HG02759 (cell line): ENCODE data around the gene GRM2.

Experiments used
- ATAC-seq: cut with Tn5 transposase; IDR thresholded peaks from one replicate; pipeline ENCODE4 v1.9.1; 2021; ENCODE audit warnings: mild to moderate bottlenecking, moderate library complexity; ENCODE audit not compliant: unreplicated experiment

GRM2 gene

DNA sequence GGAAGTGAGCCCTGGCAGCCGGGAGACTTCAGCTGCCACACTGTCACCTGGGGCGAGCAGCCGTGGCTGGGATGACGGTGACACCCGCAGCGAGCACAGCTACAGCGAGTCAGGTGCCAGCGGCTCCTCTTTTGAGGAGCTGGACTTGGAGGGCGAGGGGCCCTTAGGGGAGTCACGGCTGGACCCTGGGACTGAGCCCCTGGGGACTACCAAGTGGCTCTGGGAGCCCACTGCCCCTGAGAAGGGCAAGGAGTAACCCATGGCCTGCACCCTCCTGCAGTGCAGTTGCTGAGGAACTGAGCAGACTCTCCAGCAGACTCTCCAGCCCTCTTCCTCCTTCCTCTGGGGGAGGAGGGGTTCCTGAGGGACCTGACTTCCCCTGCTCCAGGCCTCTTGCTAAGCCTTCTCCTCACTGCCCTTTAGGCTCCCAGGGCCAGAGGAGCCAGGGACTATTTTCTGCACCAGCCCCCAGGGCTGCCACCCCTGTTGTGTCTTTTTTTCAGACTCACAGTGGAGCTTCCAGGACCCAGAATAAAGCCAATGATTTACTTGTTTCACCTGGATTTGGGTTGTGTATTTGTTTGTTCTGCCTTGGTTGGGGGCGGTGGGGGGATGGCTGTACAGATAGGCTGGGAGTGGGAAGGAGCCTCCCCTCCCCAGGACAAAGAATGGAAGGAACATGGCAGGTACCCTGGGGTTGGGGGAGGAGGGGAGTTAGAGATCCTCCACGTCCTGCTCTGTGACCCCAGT, 2.9 kb upstream of the GRM2 start:
- ATAC-seq = no peak

DNA sequence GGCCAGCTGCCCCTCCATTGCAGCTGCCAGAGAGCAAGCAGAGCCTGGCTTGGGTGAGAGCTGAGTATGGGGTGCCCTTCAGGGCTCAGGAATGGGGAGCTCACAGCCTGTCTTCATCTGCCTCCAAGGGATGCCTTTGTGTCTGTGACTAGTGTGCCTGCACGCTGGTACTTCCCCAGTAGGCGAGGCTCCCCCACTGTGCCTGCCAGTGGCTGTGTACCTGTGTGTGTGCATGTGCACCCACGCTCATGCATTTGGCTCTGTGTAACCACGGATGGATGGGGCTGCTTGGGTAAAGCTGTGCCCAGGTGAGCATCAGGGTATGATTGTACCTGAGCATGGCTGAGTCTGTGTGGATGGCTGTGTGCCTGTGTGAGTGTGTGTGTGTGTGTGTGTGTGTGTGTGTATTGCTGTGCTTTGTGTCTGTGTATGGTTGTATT, 2.3 kb upstream of the GRM2 start:
- ATAC-seq = no peak

DNA sequence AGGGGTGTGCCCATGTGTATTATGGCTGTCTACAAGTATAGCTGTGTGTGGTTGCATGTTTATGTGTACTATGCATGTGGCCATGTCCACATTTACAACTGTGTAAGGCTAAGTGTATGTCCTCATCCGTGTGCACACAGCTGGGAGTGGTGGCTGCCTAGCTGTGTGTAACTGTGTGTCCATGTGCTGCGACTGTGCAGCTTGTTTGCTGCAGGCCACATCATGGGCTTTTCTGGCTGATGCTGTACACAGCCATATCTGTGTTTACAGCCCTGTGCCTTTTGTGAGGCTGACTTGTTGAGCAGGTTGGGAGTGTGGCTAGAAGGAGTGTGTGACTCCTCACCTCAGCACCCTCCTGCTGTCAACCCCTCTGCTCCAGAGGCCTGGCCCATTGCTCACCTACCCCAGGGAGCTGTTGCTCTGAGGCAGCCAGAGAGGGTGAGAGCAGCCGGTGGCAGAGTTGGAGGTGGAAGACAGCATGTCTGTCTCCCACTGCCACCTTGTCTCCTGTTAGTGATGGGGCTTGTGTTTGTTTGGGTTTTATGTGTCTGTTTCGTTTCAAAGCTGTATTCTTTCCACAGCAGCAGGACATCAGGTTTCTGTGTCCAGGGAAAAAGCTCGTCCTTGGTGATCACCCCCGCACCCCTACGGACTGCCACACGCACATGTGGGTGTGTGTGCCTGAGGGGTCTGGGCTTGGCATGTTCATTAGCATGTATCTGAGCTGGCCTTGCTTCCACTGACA, 1.4 kb upstream of the GRM2 start:
- no peak for ATAC-seq

DNA sequence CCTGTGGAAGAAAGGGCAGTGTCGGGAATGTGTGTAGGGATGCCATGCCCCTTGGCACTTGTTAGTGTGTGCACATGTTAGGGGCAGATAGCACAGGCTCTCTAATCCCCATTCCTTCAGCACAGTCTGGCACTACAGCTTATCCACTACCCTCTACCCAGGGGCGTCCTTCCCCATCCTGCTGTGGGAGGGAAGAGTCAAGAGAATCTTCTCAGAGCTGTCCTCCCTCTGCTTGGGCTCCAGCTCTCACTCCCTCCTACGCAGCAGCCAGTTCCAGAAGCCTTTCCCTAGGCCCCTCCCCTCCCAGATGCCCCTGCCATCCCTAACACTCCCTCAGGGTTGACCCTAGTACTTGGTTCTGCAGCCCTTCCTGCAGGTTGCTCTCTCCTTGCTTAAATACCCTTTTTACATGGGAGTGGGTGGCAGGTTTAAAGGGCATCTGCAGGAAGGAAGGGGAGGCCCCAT, 815 bp upstream of the GRM2 start:
- ATAC-seq = no peak

DNA sequence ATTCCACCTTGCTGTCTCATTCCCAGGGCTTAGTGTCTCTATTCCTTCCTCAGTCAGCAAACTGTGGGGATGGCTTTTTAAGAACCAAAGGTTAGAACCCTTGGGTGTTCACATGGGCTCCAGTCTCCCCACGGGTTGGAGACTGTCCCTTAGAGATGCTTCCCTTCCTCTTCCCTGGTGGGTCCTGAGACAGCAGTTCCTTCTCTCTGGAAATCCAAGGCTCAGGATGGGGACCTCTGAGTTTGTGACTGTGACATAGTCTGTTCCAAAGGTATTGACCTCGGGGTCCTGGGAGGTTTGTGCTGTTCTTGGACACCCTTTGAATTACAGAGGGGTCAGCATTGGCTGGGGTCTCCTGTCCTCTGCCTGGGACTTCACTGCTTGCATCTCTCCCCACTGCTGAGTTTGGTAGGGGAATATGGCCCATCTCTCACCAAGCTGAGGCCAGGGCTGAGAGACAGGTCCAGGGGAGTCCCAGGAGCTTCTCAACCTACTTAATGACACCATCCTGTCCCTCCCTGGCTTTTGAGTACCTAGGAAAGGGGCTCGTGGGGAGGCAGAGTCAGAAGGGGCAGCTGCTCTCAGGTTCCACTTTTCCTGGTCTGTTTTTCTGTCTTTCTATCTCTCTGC, 1.5 kb downstream of the GRM2 start:
- ATAC-seq = no peak

DNA sequence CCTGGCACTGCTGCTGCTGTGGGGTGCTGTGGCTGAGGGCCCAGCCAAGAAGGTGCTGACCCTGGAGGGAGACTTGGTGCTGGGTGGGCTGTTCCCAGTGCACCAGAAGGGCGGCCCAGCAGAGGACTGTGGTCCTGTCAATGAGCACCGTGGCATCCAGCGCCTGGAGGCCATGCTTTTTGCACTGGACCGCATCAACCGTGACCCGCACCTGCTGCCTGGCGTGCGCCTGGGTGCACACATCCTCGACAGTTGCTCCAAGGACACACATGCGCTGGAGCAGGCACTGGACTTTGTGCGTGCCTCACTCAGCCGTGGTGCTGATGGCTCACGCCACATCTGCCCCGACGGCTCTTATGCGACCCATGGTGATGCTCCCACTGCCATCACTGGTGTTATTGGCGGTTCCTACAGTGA, 2.1 kb downstream of the GRM2 start:
- no peak for ATAC-seq

DNA sequence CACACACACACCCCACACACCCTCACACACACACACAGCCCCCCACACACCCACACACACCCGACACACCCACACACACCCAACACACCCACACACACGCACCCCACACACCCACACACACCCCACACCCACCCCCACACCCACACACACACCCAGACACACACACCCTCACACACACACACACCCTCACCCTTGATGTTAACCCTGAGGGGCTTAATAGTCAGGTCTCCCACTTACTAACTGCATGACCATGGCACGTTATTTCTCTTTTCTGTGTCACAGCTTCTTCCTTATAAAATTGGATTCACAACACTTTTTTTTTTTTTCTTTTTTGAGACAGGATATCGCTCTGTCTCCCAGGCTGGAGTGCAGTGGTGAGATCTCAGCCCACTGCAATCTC, 2.8 kb downstream of the GRM2 start:
- no peak for ATAC-seq

DNA sequence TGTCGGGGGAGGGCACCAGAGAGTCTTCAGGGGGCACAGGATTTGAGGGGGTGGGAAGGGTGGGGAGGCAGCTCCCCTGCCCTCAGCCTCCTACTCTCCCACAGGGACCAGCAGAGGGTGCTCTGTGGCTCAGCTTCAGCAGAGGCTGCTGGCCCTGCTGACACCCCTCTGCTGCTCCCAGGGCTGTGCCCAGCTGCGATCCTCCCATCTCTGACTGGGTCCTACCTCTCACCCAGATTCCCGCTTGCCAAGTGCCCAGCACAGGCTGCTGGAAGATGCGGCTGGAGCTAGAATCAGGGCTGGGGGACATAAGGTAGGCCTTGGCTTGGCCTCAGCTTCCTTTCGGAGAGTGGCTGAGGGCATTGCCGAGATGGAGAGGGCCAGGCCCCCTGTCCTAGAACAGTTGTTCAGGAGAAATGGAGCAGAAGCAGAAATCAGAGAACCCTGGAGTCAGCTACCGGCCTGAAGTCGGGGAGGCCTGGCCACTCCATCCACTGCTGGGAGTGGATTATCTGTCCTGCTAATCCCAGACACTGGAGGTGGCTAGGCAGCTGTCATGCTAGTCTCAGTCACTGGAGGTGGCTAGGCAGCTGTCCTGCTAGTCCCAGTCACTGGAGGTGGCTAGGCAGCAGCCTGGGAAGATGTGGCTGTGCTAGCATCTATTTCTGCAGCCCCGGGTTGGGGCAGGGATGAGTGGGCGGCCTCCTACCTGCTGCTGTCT, 3.9 kb downstream of the GRM2 start:
- ATAC-seq = no peak

DNA sequence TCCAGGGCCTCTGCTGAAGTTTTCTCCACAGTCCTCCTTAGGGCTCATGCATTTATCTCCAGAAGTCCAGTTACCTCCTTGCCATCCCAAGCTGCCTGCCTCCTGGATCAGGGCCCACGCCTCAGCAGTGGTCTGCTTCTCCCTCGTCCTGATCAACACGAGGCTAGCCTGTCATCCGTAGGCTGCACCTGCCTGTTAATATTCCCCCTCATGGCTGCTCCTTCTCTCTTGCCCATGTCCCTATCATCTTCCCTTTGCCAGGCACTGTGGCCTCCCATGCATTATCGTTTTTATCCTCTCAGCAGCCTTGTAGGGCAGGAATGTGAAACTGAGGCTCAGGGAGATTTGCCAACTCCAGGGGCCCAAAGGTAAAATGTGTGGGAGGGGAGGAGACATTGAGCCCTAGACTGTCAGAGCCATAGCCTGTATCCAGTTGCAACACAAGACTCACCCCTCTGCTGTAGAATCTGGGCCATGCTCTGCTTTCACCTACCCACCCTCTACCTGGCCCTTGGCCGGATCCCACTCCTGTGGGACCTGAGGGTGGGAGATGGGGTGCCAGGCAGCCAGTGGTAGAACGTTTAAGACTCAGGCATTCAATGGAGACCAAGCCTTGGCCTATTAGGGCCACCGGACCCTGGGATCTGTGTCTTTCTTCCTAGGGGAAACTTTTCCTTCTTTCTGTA, 4.6 kb downstream of the GRM2 start:
- no peak for ATAC-seq

DNA sequence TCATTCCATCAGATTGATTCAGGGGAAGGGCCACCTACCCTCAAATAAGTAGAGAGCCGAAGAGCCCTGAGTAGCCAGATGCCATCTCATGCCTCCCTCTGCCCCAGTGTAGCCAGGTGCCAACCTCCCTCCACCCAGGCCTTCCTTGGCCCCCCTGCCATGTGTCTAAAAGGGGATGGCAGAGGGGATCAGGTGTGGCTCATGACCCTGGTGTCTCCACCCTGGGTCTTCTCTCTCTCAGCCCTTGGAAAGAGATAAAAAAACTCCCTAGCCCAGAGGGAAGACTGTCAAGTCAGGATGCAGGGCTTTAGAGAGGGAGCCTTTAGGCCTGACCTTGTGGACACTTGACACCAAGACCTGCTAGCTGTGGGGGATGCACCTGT, 5.2 kb downstream of the GRM2 start:
- ATAC-seq = no peak

DNA sequence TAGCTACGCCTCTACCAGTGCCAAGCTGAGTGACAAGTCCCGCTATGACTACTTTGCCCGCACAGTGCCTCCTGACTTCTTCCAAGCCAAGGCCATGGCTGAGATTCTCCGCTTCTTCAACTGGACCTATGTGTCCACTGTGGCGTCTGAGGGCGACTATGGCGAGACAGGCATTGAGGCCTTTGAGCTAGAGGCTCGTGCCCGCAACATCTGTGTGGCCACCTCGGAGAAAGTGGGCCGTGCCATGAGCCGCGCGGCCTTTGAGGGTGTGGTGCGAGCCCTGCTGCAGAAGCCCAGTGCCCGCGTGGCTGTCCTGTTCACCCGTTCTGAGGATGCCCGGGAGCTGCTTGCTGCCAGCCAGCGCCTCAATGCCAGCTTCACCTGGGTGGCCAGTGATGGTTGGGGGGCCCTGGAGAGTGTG, 5.7 kb downstream of the GRM2 start:
- no peak for ATAC-seq

DNA sequence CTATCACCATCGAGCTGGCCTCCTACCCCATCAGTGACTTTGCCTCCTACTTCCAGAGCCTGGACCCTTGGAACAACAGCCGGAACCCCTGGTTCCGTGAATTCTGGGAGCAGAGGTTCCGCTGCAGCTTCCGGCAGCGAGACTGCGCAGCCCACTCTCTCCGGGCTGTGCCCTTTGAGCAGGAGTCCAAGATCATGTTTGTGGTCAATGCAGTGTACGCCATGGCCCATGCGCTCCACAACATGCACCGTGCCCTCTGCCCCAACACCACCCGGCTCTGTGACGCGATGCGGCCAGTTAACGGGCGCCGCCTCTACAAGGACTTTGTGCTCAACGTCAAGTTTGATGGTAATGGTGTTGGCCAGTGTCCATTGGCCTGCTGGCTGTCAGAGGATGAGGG, 6.1 kb downstream of the GRM2 start:
- no peak for ATAC-seq

DNA sequence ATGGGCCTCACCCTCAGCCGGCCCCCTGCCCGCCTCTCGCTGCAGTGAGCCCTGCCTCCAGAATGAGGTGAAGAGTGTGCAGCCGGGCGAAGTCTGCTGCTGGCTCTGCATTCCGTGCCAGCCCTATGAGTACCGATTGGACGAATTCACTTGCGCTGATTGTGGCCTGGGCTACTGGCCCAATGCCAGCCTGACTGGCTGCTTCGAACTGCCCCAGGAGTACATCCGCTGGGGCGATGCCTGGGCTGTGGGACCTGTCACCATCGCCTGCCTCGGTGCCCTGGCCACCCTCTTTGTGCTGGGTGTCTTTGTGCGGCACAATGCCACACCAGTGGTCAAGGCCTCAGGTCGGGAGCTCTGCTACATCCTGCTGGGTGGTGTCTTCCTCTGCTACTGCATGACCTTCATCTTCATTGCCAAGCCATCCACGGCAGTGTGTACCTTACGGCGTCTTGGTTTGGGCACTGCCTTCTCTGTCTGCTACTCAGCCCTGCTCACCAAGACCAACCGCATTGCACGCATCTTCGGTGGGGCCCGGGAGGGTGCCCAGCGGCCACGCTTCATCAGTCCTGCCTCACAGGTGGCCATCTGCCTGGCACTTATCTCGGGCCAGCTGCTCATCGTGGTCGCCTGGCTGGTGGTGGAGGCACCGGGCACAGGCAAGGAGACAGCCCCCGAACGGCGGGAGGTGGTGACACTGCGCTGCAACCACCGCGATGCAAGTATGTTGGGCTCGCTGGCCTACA, 8.5 kb downstream of the GRM2 start:
- no peak for ATAC-seq

DNA sequence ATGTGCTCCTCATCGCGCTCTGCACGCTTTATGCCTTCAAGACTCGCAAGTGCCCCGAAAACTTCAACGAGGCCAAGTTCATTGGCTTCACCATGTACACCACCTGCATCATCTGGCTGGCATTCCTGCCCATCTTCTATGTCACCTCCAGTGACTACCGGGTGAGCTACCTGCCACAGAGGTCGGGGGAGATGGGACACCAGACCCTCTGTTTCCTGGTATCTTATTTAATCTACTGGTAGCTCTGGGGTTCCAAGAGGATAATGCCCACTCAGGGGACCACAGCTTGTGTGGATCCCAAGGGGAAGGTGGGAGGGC, 9.1 kb downstream of the GRM2 start:
- ATAC-seq = no peak

DNA sequence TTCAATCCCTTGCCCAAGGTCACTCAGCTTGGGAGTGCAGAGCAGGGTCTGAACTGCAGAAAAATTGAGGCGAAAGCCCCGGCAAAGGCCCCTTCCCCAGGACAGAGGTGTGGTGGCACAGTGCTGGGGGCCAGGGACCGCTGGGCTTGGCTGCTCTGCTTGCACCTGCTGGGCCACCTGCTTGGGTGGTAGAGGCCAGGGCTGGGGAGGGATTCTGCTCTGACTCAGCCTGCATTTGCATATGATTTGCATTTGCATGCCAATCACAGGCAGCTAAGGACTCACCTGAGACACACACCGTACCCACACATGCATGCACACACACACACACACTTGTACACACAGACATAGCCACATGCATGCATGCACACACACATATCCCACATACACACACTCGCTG, 9.9 kb downstream of the GRM2 start:
- ATAC-seq = no peak

DNA sequence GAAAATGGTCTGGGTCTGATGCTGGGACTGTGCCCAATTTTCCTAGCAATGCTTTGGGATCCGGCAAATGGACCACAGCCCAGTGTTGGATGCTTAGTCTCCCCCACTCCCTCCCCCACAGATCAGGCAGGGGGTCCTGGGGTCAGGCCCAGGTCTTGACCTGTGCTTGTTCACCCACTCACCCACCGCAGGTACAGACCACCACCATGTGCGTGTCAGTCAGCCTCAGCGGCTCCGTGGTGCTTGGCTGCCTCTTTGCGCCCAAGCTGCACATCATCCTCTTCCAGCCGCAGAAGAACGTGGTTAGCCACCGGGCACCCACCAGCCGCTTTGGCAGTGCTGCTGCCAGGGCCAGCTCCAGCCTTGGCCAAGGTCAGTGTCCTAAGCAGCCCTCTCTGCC, 10.6 kb downstream of the GRM2 start:
- no peak for ATAC-seq

DNA sequence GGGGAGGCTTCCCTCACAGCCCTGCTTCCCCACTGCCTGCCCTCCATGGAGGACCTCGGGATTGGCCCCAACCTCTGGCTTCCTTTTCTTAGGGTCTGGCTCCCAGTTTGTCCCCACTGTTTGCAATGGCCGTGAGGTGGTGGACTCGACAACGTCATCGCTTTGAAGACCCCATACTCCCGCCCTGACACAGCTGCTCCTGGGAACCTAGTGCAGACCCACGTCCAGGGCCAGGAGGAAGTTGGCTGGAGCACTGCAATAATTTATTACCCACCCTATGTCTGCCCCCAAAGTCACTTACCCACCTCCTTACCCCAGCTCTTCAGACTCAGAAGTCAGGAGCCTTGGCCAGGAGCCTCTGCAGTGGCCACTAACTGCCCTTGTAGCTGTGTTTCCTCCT, 11.1 kb downstream of the GRM2 start:
- ATAC-seq = no peak

DNA sequence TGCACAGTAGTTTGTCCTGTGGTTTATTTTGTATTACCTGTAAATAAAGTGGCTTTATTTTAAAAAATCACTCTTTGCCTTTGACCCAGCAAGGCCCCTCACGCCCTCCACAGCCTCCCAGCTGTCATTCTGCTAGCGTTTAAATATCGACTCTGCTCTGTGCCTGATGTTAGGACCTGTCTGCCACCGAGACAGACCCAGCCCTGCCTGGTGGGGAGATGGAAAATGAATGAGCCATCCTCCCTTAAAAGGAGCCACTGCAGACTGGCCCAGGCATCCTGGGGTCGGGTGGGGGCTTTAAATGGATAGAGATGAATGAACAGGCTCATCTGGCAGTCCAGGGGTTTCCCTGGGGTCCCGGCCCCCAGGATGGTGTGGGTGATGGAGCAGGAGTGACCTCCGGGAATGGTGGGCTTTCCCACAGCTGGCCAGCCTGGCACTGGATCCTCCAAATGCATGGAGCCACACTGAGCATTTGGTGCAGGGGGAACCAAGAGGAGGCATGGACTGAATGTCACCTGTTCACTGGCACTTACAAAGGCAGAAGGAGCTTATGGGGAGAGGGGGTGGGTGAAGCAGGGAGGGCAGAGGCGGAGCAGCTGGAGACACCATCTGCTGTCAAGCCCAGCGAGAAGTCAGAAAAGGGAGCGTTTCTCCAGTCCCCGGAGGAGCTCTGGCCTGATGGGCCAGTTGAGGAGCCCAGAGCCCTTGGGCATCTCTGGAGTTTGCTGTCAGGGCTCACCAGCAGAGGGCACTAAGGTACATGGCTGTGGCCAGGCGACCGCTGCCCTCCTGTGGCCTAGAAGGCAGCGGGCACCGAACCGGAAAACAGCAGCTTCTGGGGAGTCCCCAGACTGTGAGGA, 11.9 kb downstream of the GRM2 start:
- peak; percentile 70 for ATAC-seq

DNA sequence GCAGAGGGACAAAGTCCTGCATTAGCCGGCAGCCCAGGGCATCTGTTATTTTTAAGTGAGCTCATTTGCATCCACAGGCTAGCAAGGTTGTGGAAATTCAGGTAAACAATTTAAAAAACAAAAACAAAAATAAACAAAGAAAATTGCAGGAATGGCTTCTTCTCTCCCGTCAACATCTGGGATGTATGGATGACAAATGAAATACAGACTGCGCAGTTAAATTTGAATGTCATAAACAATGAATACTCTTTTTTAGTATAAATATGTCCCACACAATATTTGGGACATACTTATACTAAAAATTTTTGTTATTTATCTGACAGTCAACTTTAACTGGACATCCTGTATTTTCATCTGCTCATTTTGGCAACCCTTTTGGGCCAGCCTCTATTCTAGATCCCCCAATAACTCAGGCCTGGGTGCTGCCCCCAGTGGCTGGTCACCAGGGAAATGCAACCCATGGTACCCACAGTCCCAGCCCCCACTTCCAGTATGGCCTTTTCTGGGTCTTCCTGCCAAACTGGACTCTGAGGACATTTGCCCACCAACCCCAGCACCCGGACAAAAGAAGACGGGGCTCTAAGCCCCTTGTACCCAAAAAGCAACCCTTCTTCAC, 12.7 kb downstream of the GRM2 start:
- no peak for ATAC-seq
